Activated CD8-positive, alpha-beta memory T cell treated with anti-CD3 and anti-CD28 coated beads for 36 hours (primary cell): ENCODE data around the gene TUT1. TPM values are rescaled to one million over a fixed set of nuclear protein-coding genes. Genes with fewer than 3 reads are reported as not detected.

Source experiments
- CTCF ChIA-PET: fragments of 350-600 bp; sonication (Branson Sonifier 250); formaldehyde crosslinking; loops from one replicate; lab custom pipeline; 2021; ENCODE audit warnings: antibody characterized with exemption; lab: Charles Lee
- POLR2A ChIA-PET: fragments of 350-600 bp; sonication (Branson Sonifier 250); formaldehyde crosslinking; loops from one replicate; lab custom pipeline; 2021; ENCODE audit warnings: antibody characterized with exemption; lab: Charles Lee
- total RNA-seq, 2 experiments: library from RNA; stranded (reverse); gene quantifications; one replicate each; pipeline ENCODE4 v1.2.3, GENCODE V29; 2021

Gene TUT1
- total RNA-seq, 2 experiments from 2014 or later, result 30.9 to 33.0 TPM

DNA sequence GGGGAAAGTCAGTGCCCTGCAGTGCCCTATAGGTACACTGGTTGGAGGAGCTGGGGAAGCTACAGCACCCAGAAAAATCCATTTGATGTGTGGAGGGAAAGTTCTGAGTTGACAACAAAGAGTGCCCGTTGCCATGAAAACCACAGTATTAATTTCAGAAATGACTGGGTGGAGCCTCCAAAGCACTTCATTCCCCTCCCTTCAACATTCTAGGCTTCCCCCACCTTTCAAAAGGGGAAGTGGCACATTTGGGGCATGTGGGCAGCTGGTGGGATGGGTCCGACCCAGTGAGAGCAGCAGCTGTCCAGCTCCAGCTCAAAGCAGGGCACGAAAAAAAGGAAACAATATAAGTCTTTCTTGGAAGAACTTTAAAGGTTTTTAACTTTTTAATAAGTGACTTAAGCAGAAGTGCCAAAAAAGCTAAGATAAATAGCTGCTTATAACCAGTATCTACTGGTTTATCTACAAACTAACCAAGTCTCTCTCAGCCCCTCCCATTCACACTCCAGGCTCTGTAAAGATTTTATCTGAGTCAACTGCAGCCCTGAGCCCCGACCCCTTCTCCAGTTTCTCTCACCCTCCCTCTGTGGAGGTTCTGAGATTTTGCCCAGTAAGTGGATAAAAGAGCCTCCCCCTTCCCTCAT, 35.7 kb downstream of the TUT1 start:
- ChIA-PET CTCF (interaction anchor here (0.9 to 7.2 kb wide), 5 partner anchors 8 to 131 kb away, joined by 3 to 69 read pairs (median 5); partner anchors contain the start of genes AHNAK and TUT1), POLR2A (interaction anchor here (0.6 to 4.7 kb wide), 7 partner anchors 8 to 231 kb away, joined by 3 to 53 read pairs (median 3); no protein-coding TSS in a partner anchor)

DNA sequence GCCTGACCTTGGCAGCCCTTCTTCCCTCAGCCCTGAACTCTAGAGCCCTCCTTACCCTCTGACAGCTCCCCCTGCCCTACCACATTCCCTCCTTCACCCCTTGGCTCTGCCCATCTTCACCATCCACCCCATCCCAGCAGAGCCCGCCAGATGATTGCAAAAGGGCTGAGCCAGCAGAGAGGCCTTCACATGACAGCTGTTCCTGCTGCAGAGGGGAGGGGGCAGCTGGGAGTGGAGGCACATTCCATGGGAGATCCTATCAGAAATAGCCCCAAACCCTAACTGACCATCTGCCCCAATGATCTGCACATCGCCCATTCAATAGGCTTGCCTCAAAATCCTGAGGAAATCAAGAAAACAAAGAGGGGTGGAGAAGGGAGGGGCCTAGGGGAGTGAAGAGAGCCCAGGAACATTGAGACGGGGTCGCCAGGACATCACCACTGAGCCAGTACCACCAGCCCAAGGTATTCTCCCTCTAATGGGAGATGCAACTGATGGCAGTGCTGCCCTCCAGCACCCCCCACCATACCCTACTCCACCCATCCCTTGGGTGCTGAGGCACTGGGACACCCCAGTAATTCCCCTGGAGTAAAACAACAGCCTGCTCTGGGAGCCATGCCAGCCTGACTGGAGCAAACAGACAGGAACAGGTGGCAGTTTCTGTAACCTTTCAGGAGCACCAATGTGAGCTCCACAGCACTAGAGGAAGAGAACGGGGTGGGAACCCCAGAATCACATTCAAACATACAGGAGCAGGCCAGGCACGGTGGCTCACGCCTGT, 36.7 kb downstream of the TUT1 start:
- POLR2A ChIA-PET, result interaction anchor here (0.7 to 4.7 kb wide), 4 partner anchors 10 to 117 kb away, joined by 3 to 53 read pairs (median 5); partner anchors contain the start of genes LBHD1 and UQCC3
- CTCF ChIA-PET, result interaction anchor here (0.6 to 7.2 kb wide), 8 partner anchors 7 to 1634 kb away, joined by 3 to 69 read pairs (median 4); partner anchors contain the start of genes AHNAK and TUT1

DNA sequence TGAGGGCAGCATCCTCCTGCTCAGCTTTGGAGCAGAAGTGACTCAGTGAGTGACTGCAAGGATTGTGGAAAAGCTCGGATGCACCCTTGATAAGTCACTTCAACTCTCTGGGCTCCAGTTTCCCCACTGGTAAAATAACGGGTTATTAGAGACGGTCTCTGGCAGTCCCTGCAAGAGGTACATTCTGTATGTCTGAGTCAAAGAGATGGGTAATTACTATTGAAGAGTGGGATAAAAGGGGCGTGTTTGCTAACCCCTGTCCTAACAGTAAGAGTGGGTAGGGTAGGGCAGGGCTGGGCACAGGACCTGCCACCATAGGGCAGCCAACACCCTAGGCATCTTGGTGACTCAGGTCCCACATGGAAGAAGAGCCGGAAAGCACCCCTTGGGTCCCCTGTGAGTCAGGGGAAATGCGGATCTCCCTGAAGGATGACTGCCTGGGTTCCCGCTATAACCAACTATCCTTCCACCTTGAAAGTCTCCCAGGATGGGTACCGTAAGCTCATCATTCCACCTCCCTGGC, 37.4 kb downstream of the TUT1 start:
- ChIA-PET POLR2A (interaction anchor here (1.4 kb wide), 1 partner anchor 118 kb away, joined by 4 read pairs; the partner anchor contains the start of genes LBHD1 and UQCC3), CTCF (interaction anchor here (0.6 to 4.0 kb wide), 4 partner anchors 9 to 1635 kb away, joined by 3 to 37 read pairs (median 6); no protein-coding TSS in a partner anchor)

DNA sequence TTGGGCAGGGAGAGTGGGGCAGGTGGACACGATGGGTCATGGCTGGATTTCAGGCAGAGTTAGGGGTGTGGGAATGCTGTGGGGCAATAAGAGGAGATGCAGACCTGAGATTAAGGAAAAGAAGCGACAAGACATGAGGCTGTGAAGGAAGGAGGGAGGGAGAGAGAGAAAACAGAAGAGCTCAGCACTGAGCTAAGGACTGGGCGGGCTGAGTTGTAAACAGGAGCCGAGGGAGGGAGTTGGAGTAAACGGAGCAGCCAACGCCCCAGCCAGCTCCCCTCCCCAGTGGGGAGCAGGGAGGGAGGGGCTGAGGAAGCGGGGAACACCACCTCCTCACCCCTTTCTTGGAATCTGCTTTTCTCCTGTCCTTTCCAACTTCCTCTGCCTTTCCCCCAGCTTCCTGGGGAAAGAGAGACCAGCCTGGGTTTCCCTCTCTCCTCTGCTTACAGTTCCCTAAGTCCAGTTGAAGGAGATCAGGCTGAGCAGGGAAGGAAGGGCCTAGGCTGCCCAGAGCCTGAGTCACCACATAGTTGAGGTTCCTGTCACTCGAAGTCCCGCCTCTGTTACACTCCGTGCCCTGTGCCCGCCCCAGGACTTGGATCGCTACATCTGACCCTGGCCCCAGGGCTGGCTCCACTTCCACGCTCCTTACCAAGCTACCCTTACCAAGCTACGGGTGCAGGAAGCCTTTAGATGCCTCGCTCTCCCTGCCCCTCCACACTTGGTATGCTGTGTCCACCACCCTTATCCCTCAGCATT, 38.1 kb downstream of the TUT1 start:
- CTCF ChIA-PET, result interaction anchor here (1.0 to 4.0 kb wide), 4 partner anchors 10 to 128 kb away, joined by 3 to 37 read pairs (median 6); no protein-coding TSS in a partner anchor
- POLR2A ChIA-PET, result interaction anchor here (0.7 to 2.3 kb wide), 3 partner anchors 10 to 119 kb away, joined by 3 to 14 read pairs (median 4); partner anchors contain the start of genes LBHD1 and UQCC3

DNA sequence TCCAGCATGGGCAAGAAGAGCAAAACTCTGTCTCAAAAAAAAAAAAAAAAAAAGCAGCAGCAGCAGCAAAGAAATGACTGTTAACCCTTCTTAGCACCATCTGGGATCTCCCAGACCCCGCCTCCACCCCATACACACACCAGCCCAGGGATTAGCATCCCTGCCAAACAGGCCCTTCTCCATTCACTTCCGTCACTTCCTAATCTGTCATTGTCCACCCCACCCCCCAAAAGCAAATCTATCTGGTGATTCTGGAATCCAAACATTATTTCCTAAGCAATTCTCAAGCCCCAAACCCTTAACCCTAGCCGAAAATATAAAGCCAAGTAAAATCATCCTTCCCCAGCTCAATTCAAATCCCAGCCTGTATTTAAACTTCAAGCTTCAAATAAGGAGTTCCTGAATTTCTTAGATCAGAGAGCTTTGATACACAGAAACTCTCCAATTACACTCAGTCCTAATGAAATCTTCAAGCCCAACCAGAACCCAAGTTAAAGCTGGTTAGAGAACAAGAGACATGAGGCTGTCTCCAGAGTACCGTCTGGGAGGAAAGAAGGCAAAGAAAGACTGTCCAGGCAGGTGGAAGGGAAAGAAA, 38.7 kb downstream of the TUT1 start:
- ChIA-PET CTCF (interaction anchor here (0.7 to 4.0 kb wide), 6 partner anchors 9 to 292 kb away, joined by 3 to 37 read pairs (median 8); no protein-coding TSS in a partner anchor), POLR2A (interaction anchor here (0.6 to 2.3 kb wide), 4 partner anchors 9 to 160 kb away, joined by 3 to 14 read pairs (median 4); partner anchors contain the start of genes LBHD1 and UQCC3)

DNA sequence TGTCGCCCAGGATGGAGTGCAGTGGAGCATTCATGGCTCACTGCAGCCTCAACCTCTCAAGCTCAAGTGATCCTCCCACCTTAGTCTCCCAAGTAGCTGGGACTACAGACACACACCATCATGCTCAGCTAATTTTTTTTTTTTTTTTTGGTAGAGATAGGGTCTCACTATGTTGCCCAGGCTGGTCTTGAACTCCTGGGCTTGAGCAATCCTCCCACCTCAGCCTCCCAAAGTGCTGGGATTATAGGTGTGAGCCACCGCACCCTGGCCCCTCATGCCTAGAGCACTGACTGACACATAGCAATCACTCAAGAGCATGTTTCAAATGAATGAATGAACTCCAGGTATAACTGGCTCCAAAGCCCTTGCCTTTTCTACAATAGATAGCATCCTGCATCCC, 40.8 kb downstream of the TUT1 start:
- ChIA-PET POLR2A (interaction anchor here (1.3 kb wide), 1 partner anchor 23 kb away, joined by 3 read pairs; the partner anchor contains the start of gene EEF1G), CTCF (interaction anchor here (0.6 to 4.0 kb wide), 5 partner anchors 7 to 193 kb away, joined by 3 to 37 read pairs (median 12); no protein-coding TSS in a partner anchor)

DNA sequence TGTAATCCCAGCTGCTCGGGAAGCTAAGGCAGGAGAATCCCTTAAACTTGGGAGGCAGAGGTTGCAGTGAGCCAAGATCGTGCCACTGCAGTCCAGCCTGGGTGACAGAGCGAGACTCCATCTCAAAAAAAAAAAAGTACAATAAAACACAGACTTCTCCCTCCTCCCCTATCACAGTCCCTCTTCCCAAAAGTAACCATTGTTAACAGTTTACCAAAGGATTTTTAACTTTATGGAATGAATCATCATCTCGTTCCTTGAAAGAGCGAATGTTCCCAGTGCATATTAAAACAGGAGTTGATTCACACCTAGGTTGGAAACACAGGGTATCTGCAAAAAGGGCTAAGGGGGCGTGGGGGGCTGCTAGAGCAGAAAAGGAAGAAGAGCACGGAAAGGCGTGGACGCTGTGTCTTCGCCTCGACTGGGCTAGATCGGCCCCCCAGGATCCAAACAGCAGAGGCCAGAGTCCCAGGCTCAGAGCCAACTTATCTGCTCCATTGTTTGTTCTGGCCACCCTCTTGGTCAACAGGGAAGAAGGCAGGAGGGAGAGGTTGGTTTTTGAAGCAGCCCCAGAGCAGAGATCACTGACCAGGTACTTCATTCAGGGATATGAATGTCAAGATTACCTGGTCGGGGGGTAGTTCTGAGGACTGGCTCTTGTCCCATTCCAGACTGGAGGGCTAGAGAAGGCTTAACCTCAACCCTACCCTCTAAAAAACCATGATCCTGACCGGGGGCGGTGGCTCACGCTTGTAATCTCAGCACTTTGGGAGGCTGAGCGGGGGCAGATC, 42.6 kb downstream of the TUT1 start:
- ChIA-PET CTCF (interaction anchor here (1.0 to 1.5 kb wide), 2 partner anchors 121 to 124 kb away, joined by 4 to 5 read pairs; no protein-coding TSS in a partner anchor), POLR2A (no interaction called here)

DNA sequence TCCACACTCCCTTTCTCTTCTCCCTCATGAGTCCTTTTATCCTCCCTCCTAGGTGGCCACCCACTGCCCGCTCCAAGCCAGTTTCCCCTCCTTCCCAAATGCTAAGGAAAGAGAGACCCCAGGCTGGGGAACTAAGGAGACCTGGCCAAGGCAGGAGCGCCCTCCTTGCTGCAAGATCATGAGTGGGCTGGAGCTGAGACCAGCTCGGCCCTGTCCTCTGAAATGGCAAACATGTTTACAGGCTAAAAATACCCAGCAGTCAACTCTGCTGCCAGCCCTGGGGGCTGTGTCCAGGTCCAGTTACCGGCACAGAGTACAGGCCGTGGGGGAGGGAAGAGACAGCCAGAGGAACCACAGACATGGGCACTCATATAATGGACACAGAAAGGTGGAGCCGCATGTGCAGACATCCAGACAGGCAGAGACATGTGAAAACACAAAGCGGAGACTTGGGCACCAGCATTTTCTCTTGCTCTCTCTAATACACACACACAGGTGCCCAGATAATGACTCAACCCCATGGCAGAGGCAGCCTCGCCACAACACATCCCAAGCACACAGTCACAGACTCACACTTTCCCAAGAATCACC, 43.5 kb downstream of the TUT1 start:
- POLR2A ChIA-PET, result interaction anchor here (1.4 kb wide), 1 partner anchor 10 kb away, joined by 6 read pairs; no protein-coding TSS in a partner anchor
- CTCF ChIA-PET, result interaction anchor here (1.0 kb wide), 2 partner anchors 7 to 123 kb away, joined by 3 to 5 read pairs; no protein-coding TSS in a partner anchor

DNA sequence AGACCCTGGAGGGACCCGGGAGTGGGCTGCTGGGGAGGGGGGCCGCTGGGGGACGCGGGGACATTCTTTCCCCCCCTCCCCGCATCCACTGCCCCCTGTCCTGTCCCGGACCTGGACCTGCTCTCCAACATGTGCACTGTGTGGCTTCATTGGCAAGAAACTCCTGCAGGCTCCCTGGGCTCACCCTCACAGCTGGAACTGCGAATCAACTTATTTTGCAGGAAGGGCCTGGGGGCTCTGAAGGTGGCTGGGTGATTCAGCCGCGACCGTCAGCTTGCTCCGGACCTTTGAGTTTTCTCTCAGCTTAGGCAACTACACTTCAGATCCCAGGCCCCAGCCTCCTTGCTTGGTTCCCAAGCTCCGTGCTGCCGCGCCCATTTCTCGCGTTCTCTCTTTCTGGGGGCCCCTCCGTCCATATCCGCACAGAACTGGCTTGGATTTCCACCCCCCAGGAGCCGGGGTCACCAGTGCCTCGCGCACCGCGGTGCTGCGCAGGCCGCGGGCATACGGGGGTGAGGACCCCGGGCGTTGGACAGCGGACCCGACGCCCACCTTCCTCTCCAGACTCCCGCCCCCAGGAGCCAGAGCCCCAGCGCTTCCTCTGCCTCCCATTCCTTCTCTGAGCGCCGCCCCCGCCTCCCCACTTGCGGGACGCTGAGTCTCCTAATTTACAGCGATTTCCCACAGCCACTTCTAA, 44.2 kb downstream of the TUT1 start:
- ChIA-PET CTCF (interaction anchor here (1.0 to 1.2 kb wide), 3 partner anchors 8 to 146 kb away, joined by 3 to 8 read pairs (median 3); no protein-coding TSS in a partner anchor), POLR2A (interaction anchor here (0.5 to 1.4 kb wide), 3 partner anchors 9 to 226 kb away, joined by 3 to 6 read pairs (median 3); no protein-coding TSS in a partner anchor)

DNA sequence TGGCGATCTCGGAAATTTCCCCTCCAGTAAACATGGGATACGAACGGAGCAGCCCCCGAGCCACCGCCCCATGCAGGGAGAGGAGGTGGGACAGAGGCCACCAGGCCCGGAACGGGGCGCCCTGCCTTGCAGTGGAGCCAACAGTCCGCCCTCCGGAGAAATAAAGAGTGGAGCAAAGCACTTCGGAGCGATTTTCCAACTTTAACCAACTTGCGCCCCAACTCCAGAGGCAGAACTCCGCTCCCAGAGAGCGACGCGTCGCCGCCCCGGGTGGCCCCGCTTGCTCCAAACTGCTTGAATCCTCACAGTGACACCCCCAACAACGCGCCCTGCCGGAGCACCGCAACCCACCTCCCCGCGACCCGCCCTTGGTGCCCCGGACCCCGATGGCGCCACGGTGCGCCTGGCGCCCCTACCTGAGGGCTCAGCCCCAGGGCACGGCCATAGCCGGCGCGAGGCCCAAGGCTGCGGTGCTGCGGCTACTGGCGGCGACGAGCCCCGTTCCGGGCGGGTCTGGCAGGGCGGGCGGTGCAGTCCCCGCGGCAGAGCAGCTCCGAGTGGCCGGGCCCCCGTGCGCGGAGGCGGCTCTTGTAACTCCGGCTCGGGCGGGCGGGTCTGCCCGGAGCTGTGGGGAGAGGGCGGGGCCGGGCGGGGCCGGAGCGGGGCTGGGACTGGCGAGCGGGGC, 44.9 kb downstream of the TUT1 start, which contains the start of gene AHNAK:
Gene AHNAK, minus strand, starts transcription at position 563 of the 685 bp plus-strand sequence. CDS start 10,708 bp downstream, outside the sequence.
- ChIA-PET POLR2A (interaction anchor here (0.5 to 1.4 kb wide), 2 partner anchors 11 to 227 kb away, joined by 3 to 6 read pairs; no protein-coding TSS in a partner anchor), CTCF (interaction anchor here (1.0 to 1.2 kb wide), 3 partner anchors 9 to 145 kb away, joined by 3 to 8 read pairs (median 3); no protein-coding TSS in a partner anchor)

DNA sequence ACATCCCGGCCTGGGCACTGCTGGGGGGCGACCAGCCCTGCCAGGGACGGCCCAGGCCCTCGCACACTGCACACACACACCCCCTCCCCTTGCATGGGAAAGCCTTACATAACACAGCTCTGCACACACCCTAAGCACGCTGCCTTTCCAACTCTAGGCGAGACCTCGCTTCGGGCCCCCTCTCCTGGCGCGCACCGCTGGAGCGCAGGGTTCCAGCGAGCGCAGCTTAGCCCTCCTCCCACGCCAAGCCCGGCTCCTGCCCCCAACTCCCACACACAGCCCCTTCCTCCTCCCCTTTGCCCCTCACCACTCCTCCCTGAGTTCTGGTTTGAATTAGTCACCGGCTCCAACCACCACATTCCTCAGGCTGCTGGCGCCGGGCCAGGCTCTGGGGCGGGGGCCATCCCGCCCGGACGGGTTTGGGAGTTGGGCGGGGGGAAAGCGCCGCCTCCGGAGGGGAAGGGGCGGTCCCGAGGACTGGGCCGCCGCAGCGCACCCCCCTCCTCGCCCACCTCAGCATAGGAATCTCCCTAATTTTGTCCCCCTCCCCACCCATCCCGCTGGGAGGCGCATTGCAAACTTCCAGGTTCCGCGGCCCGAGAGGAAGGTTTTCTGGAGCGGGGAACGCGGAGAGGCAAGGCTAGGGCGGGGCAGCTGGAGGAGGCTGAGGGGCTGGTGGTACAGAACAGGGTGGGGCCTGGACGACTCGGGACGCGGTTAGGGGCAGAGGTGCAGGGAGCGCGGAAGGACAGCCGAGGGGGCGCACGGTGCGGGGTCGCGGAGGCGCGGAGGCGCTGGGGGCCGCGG, 45.7 kb downstream of the TUT1 start:
- ChIA-PET CTCF (interaction anchor here (0.6 to 4.2 kb wide), 3 partner anchors 13 to 121 kb away, joined by 3 to 69 read pairs (median 62); no protein-coding TSS in a partner anchor), POLR2A (interaction anchor here (1.4 to 3.7 kb wide), 3 partner anchors 11 to 144 kb away, joined by 4 to 53 read pairs (median 6); partner anchors contain the start of gene TUT1)

DNA sequence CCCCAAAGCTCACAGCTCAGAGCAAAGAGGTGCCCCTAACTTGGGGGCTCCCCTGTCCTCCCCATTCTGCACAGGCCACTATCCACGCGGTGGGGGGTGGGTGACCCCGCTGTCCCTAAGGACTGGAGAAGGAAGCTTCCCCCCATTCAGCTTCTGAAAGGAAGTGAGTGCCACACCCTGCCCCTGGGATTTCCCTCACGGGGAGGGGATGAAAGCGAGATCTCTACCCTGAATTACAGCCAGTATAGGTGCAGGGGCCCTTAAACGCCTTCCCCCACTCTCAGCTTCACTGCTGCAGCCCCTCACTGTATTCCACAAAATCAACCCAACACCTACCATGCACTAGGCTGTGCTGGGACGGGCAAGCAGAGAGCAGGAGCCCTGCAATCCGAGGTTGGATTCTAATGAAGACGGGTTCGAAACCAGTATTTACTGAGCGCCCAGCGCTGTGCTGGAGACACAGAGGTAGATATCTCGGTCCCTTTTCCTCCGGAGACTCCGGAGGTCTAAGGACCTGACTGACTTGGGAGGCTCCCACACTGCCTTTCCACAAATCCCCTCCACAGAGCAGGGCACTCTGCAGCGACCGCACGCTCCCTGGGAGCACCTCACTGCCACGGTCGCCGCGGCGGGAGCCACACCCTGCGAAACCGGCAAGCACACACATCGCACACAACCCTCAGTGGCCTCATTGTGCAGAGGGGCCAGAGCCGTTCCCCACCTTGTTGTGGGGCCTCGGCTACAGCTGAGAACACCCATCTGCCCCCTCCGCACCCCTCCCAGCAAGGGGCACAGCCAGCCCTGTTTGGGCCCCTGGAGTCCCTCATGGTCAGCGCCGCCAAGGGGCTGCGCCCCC, 46.5 kb downstream of the TUT1 start:
- CTCF ChIA-PET, result interaction anchor here (2.3 to 4.2 kb wide), 4 partner anchors 7 to 120 kb away, joined by 14 to 69 read pairs (median 50); no protein-coding TSS in a partner anchor
- POLR2A ChIA-PET, result interaction anchor here (0.6 to 3.7 kb wide), 6 partner anchors 12 to 1333 kb away, joined by 3 to 53 read pairs (median 5); partner anchors contain the start of genes C11orf98, CSKMT and TUT1
